K562 (cell line): ENCODE measurements around the gene DELE1. TPM values are rescaled to one million over a fixed set of nuclear protein-coding genes. Genes with fewer than 3 reads are reported as not detected.
A peak's percentile ranks its signal among the peaks of the same experiment; 100 is the strongest.

Source experiments
- CHD2 ChIP-seq: IDR thresholded peaks from 2 replicates; pipeline ENCODE4 v1.6.1; 2011; ENCODE audit warnings: low read depth, low read length
- ETV6 ChIP-seq, 3 experiments: fragments of 150-350 bp in 1 of 3; sonication (generic) in 1 of 3; formaldehyde crosslinking in 1 of 3; IDR thresholded peaks; 2 replicates each; pipeline versions ENCODE4 v1.6.1 to v1.8.0; 2014 to 2022; ENCODE audit warnings: borderline replicate concordance in 2 of 3, low read depth in 2 of 3, antibody characterized with exemption in 1 of 3, low read length in 1 of 3, mild to moderate bottlenecking in 1 of 3, missing genetic modification reagents in 1 of 3
- IRF2 ChIP-seq: sonication (generic); formaldehyde crosslinking; IDR thresholded peaks from 2 replicates; pipeline ENCODE4 v1.8.1; 2022; ENCODE audit warnings: mild to moderate bottlenecking, missing genetic modification reagents
- ZNF224 ChIP-seq: sonication (generic); formaldehyde crosslinking; IDR thresholded peaks from 2 replicates; pipeline ENCODE4 v1.8.0; 2022; ENCODE audit warnings: mild to moderate bottlenecking, missing genetic modification reagents
- ZNF75A ChIP-seq: fragments of 450-650 bp; formaldehyde crosslinking; IDR thresholded peaks from 2 replicates; pipeline ENCODE4 v1.4.0; 2020; ENCODE audit warnings: mild to moderate bottlenecking
- polyA plus RNA-seq, 8 experiments: library from polyadenylated mRNA; depleted of rRNA in 4 of 8; stranded (reverse) in 5 of 8; unstranded in 3 of 8; fragments of >200 nt; fragmentation: Nextera tagmentation in 2 of 8; fragmentation: Illumina TruSeq in 1 of 8; extraction: Ambion mirVana in 2 of 8; extraction: Trizol in 1 of 8; gene quantifications; 2 replicates each; pipeline versions ENCODE4 v1.2.1 to v1.2.3, GENCODE V29; 2011 to 2014; ENCODE audit warnings: inconsistent platforms in 1 of 8, missing spikeins in 1 of 8
- total RNA-seq, 7 experiments: library from RNA; depleted of rRNA in 6 of 7; stranded (reverse); fragments of >200 nt in 6 of 7; fragmentation: Illumina TruSeq in 2 of 7; extraction: Trizol in 2 of 7; gene quantifications; 2 replicates each; pipeline versions ENCODE4 v1.2.1 to v1.2.3, GENCODE V29; 2011 to 2021; ENCODE audit warnings: low replicate concordance in 1 of 7
- TF ChIP-seq, protein P1 (sequence below): IDR thresholded peaks from 2 replicates; pipeline ENCODE4 v1.6.1; 2016; ENCODE audit warnings: missing genetic modification characterization, missing compliant biosample characterization
- TF ChIP-seq, protein P2 (sequence below): fragments of 450-650 bp; formaldehyde crosslinking; IDR thresholded peaks from 2 replicates; pipeline ENCODE4 v1.4.0; 2020; ENCODE audit warnings: mild to moderate bottlenecking, moderate library complexity
- TF ChIP-seq, protein P3 (sequence below), 2 experiments: IDR thresholded peaks; 2 replicates each; pipeline ENCODE4 v1.6.1; 2011; ENCODE audit warnings: borderline replicate concordance in 1 of 2, control low read depth in 1 of 2, low read depth in 1 of 2, low read length in 1 of 2, mild to moderate bottlenecking in 1 of 2, mixed read lengths in 1 of 2, moderate library complexity in 1 of 2; ENCODE audit not compliant: insufficient read depth in 1 of 2, insufficient read length in 1 of 2, poor library complexity in 1 of 2, severe bottlenecking in 1 of 2; ENCODE audit errors: extremely low read depth in 1 of 2
- TF ChIP-seq, protein P4 (sequence below), 3 experiments: fragments of 200-800 bp in 1 of 3; sonication (Bioruptor generic) in 1 of 3; sonication (generic) in 1 of 3; formaldehyde crosslinking in 1 of 3; IDR thresholded peaks; 2 replicates each; pipeline versions ENCODE4 v1.6.1 to v1.8.0; 2016 to 2022; ENCODE audit warnings: mild to moderate bottlenecking in 2 of 3, missing compliant biosample characterization in 2 of 3, missing genetic modification characterization in 2 of 3, missing genetic modification reagents in 1 of 3
- TF ChIP-seq, protein P5 (sequence below): fragments of 250-450 bp; sonication (Bioruptor Pico); IDR thresholded peaks from 2 replicates; pipeline ENCODE4 v1.8.0; 2022; ENCODE audit warnings: moderate library complexity, mild to moderate bottlenecking, inconsistent platforms
- TF ChIP-seq, protein P6 (sequence below), 2 experiments: fragments of 150-350 bp in 1 of 2; IDR thresholded peaks; 2 replicates each; pipeline ENCODE4 v1.6.1; 2012 to 2016; ENCODE audit warnings: low read depth in 2 of 2, low read length in 2 of 2, mild to moderate bottlenecking in 1 of 2, moderate library complexity in 1 of 2

DELE1 gene
- total and polyA plus RNA-seq, 9 of the 15 experiments (the other 6 are each of a cell fraction or from before 2014, with no cell fraction given), result 16.6 to 74.4 (median 49.8) TPM

DNA sequence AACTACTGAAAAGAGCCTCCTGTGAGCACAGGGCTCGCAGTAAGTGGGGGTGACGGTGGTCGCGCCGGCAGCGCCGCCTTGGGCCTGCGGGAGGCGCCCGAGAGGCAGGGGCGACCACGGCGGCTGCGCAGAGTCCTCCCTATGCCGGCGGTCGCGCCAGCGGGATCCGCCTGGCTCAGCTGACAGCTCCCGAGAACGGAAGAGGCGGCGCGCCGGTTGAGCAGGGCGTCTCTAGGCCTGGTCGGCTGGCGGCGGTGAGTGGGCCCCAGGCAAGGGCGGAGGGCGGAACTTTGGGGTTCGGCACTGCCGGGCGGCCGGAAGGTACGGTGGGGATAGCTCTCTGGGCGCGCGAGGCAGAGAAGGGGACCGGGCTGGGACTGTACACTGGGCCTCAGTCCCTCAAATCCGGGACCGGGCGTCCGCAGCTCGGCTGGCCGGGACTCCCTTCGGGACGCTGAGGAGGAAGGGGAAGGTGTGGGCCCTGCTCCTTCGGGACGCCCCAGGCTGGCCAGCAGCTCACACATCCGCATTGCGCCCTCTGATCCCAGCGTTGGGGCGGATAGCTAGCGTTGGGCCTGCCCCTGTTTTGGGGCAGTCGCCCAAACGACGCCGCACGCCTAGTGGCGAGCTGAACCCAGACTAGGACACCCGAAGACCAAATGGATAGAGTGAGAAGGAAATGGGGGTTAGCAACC lies 45.4 kb downstream of the DELE1 start, which contains the start of gene RNF14 (continued):
- TF ChIP-seq, protein P1, sequence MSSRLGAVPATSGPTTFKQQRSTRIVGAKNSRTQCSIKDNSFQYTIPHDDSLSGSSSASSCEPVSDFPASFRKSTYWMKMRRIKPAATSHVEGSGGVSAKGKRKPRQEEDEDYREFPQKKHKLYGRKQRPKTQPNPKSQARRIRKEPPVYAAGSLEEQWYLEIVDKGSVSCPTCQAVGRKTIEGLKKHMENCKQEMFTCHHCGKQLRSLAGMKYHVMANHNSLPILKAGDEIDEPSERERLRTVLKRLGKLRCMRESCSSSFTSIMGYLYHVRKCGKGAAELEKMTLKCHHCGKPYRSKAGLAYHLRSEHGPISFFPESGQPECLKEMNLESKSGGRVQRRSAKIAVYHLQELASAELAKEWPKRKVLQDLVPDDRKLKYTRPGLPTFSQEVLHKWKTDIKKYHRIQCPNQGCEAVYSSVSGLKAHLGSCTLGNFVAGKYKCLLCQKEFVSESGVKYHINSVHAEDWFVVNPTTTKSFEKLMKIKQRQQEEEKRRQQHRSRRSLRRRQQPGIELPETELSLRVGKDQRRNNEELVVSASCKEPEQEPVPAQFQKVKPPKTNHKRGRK (tag), result no peak
- TF ChIP-seq IRF2 (CRISPR knock-in tag) (no peak), ZNF224 (CRISPR knock-in tag) (no peak), ETV6 (IDR thresholded peaks at IDR 0.05; ENCODE audit: borderline replicate concordance in 1 of 2, low read depth in 2 of 2, low read length in 1 of 2) (peak in 1 of 2 experiments; percentile 22; a peak in 1 of 4 replicates), ETV6 (CRISPR knock-in tag; IDR thresholded peaks at IDR 0.05; ENCODE audit: borderline replicate concordance) (no peak), ZNF75A (peak; percentile 58; the same call in 1 of the 2 replicates), CHD2 (no peak)
- TF ChIP-seq, protein P2, sequence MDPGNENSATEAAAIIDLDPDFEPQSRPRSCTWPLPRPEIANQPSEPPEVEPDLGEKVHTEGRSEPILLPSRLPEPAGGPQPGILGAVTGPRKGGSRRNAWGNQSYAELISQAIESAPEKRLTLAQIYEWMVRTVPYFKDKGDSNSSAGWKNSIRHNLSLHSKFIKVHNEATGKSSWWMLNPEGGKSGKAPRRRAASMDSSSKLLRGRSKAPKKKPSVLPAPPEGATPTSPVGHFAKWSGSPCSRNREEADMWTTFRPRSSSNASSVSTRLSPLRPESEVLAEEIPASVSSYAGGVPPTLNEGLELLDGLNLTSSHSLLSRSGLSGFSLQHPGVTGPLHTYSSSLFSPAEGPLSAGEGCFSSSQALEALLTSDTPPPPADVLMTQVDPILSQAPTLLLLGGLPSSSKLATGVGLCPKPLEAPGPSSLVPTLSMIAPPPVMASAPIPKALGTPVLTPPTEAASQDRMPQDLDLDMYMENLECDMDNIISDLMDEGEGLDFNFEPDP (CRISPR knock-in tag), result peak; percentile 89; the same call in 1 of the 2 replicates
- TF ChIP-seq, protein P3, sequence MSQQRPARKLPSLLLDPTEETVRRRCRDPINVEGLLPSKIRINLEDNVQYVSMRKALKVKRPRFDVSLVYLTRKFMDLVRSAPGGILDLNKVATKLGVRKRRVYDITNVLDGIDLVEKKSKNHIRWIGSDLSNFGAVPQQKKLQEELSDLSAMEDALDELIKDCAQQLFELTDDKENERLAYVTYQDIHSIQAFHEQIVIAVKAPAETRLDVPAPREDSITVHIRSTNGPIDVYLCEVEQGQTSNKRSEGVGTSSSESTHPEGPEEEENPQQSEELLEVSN (IDR thresholded peaks at IDR 0.05; ENCODE audit: borderline replicate concordance in 1 of 2, extremely low read depth in 1 of 2, insufficient read depth in 1 of 2, insufficient read length in 1 of 2, low read depth in 1 of 2, low read length in 1 of 2, poor library complexity in 1 of 2, severe bottlenecking in 1 of 2), result peak in 1 of 2 experiments; percentile 69
- TF ChIP-seq, protein P4, sequence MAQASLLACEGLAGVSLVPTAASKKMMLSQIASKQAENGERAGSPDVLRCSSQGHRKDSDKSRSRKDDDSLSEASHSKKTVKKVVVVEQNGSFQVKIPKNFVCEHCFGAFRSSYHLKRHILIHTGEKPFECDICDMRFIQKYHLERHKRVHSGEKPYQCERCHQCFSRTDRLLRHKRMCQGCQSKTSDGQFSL (CRISPR knock-in tag; IDR thresholded peaks at IDR 0.05), result peak; percentile 88
- TF ChIP-seq, protein P4 (tag; IDR thresholded peaks at IDR 0.05), result peak in 1 of 2 experiments; percentile 53; a peak in 1 of 4 replicates
- TF ChIP-seq, protein P5, sequence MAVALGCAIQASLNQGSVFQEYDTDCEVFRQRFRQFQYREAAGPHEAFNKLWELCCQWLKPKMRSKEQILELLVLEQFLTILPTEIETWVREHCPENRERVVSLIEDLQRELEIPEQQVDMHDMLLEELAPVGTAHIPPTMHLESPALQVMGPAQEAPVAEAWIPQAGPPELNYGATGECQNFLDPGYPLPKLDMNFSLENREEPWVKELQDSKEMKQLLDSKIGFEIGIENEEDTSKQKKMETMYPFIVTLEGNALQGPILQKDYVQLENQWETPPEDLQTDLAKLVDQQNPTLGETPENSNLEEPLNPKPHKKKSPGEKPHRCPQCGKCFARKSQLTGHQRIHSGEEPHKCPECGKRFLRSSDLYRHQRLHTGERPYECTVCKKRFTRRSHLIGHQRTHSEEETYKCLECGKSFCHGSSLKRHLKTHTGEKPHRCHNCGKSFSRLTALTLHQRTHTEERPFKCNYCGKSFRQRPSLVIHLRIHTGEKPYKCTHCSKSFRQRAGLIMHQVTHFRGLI (CRISPR knock-in tag), result no peak
- TF ChIP-seq, protein P6, sequence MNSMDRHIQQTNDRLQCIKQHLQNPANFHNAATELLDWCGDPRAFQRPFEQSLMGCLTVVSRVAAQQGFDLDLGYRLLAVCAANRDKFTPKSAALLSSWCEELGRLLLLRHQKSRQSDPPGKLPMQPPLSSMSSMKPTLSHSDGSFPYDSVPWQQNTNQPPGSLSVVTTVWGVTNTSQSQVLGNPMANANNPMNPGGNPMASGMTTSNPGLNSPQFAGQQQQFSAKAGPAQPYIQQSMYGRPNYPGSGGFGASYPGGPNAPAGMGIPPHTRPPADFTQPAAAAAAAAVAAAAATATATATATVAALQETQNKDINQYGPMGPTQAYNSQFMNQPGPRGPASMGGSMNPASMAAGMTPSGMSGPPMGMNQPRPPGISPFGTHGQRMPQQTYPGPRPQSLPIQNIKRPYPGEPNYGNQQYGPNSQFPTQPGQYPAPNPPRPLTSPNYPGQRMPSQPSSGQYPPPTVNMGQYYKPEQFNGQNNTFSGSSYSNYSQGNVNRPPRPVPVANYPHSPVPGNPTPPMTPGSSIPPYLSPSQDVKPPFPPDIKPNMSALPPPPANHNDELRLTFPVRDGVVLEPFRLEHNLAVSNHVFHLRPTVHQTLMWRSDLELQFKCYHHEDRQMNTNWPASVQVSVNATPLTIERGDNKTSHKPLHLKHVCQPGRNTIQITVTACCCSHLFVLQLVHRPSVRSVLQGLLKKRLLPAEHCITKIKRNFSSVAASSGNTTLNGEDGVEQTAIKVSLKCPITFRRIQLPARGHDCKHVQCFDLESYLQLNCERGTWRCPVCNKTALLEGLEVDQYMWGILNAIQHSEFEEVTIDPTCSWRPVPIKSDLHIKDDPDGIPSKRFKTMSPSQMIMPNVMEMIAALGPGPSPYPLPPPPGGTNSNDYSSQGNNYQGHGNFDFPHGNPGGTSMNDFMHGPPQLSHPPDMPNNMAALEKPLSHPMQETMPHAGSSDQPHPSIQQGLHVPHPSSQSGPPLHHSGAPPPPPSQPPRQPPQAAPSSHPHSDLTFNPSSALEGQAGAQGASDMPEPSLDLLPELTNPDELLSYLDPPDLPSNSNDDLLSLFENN (IDR thresholded peaks at IDR 0.05; ENCODE audit: low read depth in 2 of 2, low read length in 2 of 2), result no peak; a peak in 1 of 4 replicates
